ENCODE results near the gene TUBGCP6. TPM values are rescaled to one million over a fixed set of nuclear protein-coding genes. Genes with fewer than 3 reads are reported as not detected.

Gene TUBGCP6
- total RNA-seq, 1 donor from 2014 or later: 16.9 TPM

DNA sequence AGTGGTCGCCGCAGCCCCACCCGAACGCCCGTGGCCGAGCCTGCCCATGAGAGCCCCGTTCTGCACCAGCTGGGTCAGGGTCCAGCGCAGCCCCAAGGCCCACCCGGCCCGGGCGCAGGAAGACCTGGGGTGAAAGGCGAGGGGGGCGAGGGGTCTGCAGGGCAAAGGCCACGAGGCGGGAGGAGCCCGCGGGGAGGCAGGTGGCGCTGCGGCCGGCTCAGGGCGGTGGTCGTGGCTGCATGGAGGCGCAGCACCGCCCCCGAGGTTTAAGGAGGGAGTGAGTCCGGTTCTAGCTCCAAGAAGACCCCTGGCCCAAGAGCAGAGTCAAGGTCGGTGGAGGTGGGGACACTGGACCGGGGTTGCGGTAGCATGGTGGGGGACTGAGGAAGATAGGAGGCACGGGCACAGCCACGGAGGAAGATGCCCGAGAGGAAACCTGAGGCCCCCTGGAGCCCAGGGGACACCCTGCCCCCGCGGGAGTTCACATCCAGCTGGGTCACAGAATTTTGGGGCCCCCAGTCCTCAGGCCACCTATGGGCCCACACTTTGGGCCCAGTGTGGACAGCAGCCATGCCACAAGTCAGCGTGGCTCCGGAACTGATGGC lies 6.8 kb upstream of the TUBGCP6 start:
- no peak overlapping the region for H3K9ac ChIP-seq
- no peaks in the 10 kb centered on the region for H3K36me3 ChIP-seq
- TF ChIP-seq, protein P1, sequence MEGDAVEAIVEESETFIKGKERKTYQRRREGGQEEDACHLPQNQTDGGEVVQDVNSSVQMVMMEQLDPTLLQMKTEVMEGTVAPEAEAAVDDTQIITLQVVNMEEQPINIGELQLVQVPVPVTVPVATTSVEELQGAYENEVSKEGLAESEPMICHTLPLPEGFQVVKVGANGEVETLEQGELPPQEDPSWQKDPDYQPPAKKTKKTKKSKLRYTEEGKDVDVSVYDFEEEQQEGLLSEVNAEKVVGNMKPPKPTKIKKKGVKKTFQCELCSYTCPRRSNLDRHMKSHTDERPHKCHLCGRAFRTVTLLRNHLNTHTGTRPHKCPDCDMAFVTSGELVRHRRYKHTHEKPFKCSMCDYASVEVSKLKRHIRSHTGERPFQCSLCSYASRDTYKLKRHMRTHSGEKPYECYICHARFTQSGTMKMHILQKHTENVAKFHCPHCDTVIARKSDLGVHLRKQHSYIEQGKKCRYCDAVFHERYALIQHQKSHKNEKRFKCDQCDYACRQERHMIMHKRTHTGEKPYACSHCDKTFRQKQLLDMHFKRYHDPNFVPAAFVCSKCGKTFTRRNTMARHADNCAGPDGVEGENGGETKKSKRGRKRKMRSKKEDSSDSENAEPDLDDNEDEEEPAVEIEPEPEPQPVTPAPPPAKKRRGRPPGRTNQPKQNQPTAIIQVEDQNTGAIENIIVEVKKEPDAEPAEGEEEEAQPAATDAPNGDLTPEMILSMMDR (IDR thresholded peaks at IDR 0.05): peak; percentile 21
- TF ChIP-seq EZH2 (IDR thresholded peaks at IDR 0.05) (peak; percentile 31), EZH2phosphoT487 (IDR thresholded peaks at IDR 0.05) (no peak)
- H3K4me1 ChIP-seq: peaks cover 6% of the 10 kb centered on the region
- no peaks in the 10 kb centered on the region for H3K9me3 ChIP-seq (ENCODE audit: low read depth)
- H3K4me2 ChIP-seq: peak overlapping the region; percentile 83
- Mint-ChIP-seq H3K4me3 (peak overlapping the region; percentile 68), H3K27me3 (ENCODE audit: insufficient read depth, low read depth) (peaks cover 6% of the 10 kb centered on the region), H3K27ac (no peak overlapping the region), H3K9me3 (no peaks in the 10 kb centered on the region), H3K4me1 (peaks cover 10% of the 10 kb centered on the region), H3K36me3 (no peaks in the 10 kb centered on the region)
- H3K4me3 ChIP-seq: peak overlapping the region; percentile 63
- peaks cover 30% of the 10 kb centered on the region for H4K20me1 ChIP-seq (ENCODE audit: low read depth)
- H2AFZ ChIP-seq (replicated peaks): peak overlapping the region; percentile 70
- H3K79me2 ChIP-seq (ENCODE audit: low read depth): no peaks in the 10 kb centered on the region
- no peak for DNase-seq (ENCODE audit: low spot score)
- H3K27ac ChIP-seq: no peak overlapping the region
- H3F3A ChIP-seq (ENCODE audit: low read depth): peaks cover 28% of the 10 kb centered on the region
- no peaks in the 10 kb centered on the region for H3K27me3 ChIP-seq

- H3F3A ChIP-seq (ENCODE audit: low read depth): peaks cover 30% of the 10 kb centered on the region
- no peak within 1 kb of the TSS for H3K27ac ChIP-seq
- peak within 1 kb of the TSS; percentile 42 for H3K9ac ChIP-seq
- H3K79me2 ChIP-seq (ENCODE audit: low read depth): peaks cover 5% of the 10 kb centered on the region
- H2AFZ ChIP-seq (replicated peaks): peak within 1 kb of the TSS; percentile 81
- H4K20me1 ChIP-seq (ENCODE audit: low read depth): peaks cover 30% of the 10 kb centered on the region
- no peaks in the 10 kb centered on the region for H3K9me3 ChIP-seq (ENCODE audit: low read depth)
- H3K4me1 Mint-ChIP-seq: peaks cover 10% of the 10 kb centered on the region
- TF ChIP-seq EZH2 (IDR thresholded peaks at IDR 0.05): peak; percentile 28
- TF ChIP-seq, protein P1 (IDR thresholded peaks at IDR 0.05): no peak
- peak within 1 kb of the TSS; percentile 83 for H3K4me3 Mint-ChIP-seq
- no peaks in the 10 kb centered on the region for H3K9me3 Mint-ChIP-seq
- peaks cover 6% of the 10 kb centered on the region for H3K27me3 Mint-ChIP-seq (ENCODE audit: insufficient read depth, low read depth)
- DNase-seq (ENCODE audit: low spot score): peak; percentile 95
- no peaks in the 10 kb centered on the region for H3K36me3 ChIP-seq
- H3K27me3 ChIP-seq: no peaks in the 10 kb centered on the region
- H3K4me1 ChIP-seq: peaks cover 6% of the 10 kb centered on the region
- no peak within 1 kb of the TSS for H3K27ac Mint-ChIP-seq
- H3K4me2 ChIP-seq: peak within 1 kb of the TSS; percentile 83
- H3K4me3 ChIP-seq: peak within 1 kb of the TSS; percentile 63
- H3K36me3 Mint-ChIP-seq: no peaks in the 10 kb centered on the region
These were observed 6.0 kb upstream of the TUBGCP6 start, which contains the start of gene HDAC10 for GRCh38 chr22:50250555-50251476. HDAC10 (minus strand) TSS chr22:50251265; CDS start chr22:50251032, 233 bp downstream.

GRCh38 chr22:50250249-50250554 lies 5.4 kb upstream of the TUBGCP6 start:
- H3K4me1 Mint-ChIP-seq: peaks cover 10% of the 10 kb centered on the region
- Histone ChIP-seq H3K9me3 (ENCODE audit: low read depth) (no peaks in the 10 kb centered on the region), H3F3A (ENCODE audit: low read depth) (peaks cover 34% of the 10 kb centered on the region), H3K4me1 (peaks cover 6% of the 10 kb centered on the region), H3K79me2 (ENCODE audit: low read depth) (peaks cover 9% of the 10 kb centered on the region), H3K36me3 (no peaks in the 10 kb centered on the region), H2AFZ (replicated peaks) (no peak overlapping the region), H3K27me3 (no peaks in the 10 kb centered on the region), H4K20me1 (ENCODE audit: low read depth) (peaks cover 34% of the 10 kb centered on the region), H3K27ac (no peak overlapping the region), H3K4me3 (peak overlapping the region; percentile 63), H3K9ac (no peak overlapping the region), H3K4me2 (peak overlapping the region; percentile 83)
- H3K27ac Mint-ChIP-seq: no peak overlapping the region
- H3K36me3 Mint-ChIP-seq: no peaks in the 10 kb centered on the region
- no peaks in the 10 kb centered on the region for H3K9me3 Mint-ChIP-seq
- peak overlapping the region; percentile 83 for H3K4me3 Mint-ChIP-seq
- peaks cover 6% of the 10 kb centered on the region for H3K27me3 Mint-ChIP-seq (ENCODE audit: insufficient read depth, low read depth)
- no peak for DNase-seq (ENCODE audit: low spot score)
- TF ChIP-seq, protein P1 (IDR thresholded peaks at IDR 0.05): no peak
- TF ChIP-seq EZH2 (IDR thresholded peaks at IDR 0.05) (no peak), EZH2phosphoT487 (IDR thresholded peaks at IDR 0.05) (no peak)

Data from neural progenitor cell (in vitro differentiated cells).